HG02981 (cell line): ENCODE measurements around the gene ACACA.

Source experiments
- ATAC-seq: cut with Tn5 transposase; IDR thresholded peaks from one replicate; pipeline ENCODE4 v1.9.1; 2021; ENCODE audit warnings: mild to moderate bottlenecking, moderate library complexity; ENCODE audit not compliant: unreplicated experiment

ACACA gene

DNA sequence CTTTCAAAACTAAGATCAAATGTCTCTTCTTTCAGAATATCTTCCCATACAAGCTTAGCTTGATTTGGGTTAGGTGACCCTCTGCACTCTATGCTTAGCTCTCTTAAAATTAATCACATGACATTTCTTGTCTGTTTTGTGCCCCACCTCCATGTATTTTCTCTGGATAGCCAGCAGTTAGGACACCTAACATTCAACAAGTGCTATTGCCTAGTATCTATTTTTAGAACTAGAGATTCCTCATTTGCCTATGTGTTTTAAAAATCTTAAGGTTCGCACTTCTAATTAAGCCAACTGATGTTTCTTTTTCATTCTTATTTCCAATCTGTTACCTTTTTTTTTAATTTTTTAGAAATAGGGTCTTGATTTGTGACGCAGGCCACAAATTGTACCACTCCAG lies 160.6 kb downstream of the ACACA start:
- ATAC-seq, result no peak

DNA sequence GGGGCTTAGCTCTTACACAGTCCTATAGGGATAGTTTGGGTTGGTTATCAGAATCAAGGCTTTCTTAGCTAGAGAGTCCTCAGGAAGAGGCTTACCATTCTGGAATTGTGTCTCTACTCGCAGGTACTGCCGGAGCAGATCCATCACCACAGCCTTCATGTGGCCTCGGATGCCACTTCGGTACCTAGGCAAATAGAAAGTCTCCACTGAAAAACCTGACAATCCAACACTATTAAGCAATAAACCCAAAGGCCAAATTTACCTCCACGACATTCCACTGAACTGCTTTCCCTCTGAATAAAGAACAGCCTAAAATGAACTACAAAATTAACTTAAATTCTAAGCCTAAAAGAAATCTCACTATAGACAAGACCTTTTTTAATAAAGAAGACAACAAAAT lies 166.3 kb downstream of the ACACA start:
- no peak for ATAC-seq

DNA sequence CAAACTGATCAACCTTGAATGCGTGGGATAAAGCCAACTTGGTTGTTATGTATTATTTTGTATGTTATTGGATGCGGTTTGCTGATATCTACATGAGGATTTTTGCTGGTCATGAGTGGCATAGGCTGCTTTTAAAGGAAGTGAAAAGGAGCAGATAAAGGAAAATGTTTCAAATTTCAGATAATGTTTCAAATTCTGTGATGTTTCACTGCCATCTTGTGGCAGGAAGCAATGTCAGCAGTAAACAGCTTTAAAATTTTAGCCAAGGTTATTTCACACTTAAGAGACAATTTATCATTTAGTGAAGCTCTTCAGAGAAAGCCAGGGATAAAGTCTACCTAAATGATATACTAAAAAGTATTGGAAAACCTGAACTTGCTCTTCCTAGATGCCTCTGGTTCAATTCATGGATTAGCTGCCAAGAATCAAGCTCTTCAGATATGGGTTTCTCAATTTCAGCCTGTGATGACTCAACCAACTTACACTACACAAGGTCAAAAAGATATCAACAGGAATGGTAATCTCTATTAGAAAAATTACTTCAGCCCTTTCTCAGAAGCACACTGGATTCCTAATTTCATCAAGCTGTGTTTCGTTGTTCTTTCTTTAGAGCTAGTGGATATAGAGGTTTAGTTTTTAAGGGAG lies 166.8 kb downstream of the ACACA start:
- ATAC-seq, result no peak

DNA sequence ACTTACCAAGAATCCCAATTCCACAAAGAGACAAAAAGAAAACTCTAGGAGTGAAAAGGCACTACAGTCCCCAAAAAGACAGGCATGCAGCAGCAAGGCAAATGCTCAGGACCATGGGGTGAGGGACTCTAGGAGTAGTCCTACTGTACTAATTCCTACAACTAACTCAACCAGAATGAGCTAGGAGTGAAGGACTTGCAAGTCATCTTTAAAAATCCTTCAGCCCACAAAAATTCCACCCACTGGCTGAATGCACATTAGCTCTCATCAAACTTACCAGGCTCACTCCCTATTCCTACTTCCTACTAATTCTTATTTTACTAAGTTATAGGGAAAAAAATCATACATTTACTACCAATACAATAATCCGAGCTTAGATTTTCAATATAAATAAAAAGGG lies 172.5 kb downstream of the ACACA start:
- ATAC-seq, result no peak

DNA sequence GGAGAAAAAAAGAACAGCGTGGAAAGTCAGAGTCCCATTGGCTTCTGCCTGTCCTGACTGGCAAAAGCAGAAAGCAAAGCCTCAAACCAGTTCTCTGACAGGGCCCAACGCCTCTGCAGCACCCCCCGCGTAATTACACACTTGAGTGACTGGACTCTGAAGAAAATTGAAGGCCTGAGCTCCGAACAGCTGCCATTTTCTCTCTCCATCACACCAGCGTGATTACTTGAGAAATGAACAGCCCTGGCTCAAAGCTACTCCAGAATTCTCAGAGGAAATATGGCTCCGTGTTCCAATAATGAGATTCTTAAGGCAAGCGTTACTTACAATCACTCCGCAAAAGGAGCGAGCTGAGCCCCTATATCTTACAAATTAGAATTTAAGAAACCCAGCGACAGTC lies 173.6 kb downstream of the ACACA start:
- no peak for ATAC-seq

DNA sequence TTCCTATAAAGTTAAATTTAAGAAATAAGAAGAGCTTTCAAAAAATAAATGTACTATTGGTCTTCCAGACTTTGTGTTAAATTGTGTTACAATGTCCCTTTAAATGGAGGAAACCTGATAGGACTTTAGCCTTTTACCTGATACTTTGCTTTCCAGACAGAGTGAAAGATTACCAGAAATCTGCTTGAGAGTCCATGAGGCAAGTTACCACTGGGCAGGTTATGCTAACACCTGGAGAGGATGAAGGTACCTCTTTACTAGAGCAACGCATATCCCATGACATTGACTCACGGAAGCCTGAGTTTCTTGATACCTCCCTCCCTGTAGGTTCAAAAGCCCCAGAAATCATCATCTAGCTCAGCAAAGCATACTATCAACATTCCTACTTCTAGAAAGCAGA lies 174.7 kb downstream of the ACACA start:
- no peak for ATAC-seq

DNA sequence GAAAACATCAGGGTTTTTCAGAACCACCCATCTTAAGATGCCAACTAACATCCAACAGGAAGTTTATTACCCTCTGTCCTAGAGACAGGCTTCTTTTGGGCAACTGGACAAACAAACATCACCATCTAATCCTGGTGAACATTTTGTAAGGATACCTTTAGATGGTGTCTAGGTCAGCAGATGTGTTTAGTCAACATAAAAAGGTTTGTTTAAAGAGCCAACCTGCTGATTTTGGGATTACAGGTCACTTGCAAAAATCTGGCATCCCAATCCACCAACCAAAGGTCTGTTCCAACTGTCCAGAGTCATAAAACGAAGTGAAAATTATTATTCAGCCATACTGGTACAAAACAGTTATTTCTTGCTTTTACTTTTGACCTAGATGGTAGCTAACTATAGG lies 176.0 kb downstream of the ACACA start:
- no peak for ATAC-seq

DNA sequence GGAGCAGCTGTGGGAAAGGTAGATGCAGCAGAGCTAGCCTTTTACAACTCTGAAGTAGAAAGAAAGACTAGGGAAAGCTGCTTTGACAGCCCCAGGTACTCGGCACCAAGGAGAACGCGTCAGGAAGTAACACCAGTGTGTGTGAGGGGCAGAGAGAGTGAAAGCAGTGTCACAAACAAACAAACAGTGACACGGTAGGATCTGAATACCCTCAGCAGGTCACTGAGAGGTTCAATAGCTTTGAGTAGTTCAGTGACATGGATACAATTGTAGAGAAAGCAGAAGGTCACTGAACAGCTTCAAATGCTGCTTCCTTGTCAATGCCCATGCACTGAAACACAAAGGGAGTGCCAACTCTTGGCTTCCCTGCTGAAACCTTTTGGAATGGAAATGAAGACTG lies 181.2 kb downstream of the ACACA start:
- no peak for ATAC-seq

DNA sequence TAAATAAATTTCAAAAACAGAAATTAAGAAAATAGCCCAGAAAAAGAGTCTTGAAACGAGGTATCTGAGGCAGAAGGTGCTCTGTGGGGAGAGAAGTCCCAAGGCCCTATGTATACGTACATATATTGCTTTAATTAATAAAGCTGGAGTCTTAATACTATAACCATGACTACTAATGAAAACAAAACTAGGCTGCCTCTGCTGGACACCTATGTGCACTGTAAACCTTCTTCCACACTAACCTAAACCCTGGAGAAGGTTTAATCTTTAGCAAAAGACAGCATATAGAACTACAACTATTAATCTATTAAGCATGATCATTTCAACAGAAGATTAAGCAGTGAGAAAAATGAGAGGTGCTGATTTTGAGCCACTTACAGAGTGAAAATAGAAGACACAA lies 184.8 kb downstream of the ACACA start:
- no peak for ATAC-seq

DNA sequence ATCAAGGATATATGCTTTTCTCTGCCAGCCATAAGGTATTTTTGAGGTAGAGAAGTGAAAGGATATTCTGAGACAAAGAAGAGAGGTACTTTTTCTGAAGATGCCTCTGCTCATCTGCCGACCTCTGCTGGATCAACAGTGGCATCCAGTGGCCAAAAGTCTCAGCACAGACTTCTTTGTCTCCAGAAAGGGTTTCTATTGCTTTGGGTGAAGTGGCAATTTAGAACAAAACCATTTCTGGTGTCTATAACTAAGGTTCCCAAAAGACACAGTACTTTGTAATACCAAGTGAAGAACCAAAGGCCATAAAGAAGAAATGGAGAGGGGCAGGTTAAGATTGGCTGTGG lies 186.1 kb downstream of the ACACA start:
- no peak for ATAC-seq

DNA sequence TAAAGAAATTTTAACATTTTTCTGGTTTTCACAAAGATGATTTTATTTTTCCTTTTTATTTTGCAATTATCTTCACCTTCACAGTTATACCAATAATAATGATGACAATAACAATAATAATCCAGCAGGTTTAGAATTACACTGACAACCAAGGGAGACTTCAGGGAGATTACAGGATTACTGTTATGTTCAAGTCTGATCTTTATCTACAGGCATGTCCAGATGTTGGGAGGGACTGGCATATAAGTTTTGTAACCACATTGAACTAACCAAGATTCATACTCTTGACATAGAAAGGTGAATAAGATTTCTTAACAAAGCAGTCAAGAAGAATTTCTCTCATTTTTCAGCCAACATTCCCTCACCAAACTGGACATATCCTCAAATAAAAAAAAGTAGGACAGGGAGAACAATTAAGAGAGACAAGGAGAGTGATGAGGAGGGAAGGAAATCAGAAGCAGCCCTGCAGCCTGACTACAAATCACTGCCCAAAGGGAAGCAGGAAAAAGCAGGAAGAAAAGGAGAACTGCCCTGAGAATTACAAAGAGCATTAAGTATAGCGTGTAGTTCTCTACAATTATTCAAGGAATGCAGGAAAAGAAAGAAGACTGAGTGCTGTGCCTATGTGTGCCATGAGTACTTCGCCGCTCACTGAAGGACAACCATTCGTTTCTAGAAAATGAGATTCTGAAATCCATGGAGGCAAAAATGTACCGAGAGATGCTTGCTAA lies 186.6 kb downstream of the ACACA start:
- no peak for ATAC-seq

DNA sequence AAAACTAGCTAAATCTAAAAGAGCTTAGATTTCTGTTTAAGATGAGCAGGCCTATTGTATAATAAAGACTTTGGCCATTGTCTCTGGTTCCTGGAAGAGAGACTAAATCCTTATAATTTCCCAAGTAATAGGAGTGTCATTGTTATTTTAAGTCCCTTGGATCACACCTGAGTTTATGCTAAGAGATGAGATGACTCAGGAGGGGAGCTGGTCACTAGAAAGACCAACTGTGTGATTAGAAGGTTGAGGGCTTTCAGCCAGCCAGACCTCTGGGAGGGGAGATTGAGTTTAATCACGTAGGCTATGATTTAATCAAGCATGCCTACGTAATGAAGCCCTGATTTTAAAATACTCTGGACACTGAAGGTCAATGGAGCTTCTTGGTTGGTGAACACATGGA lies 187.8 kb downstream of the ACACA start:
- ATAC-seq, result no peak

DNA sequence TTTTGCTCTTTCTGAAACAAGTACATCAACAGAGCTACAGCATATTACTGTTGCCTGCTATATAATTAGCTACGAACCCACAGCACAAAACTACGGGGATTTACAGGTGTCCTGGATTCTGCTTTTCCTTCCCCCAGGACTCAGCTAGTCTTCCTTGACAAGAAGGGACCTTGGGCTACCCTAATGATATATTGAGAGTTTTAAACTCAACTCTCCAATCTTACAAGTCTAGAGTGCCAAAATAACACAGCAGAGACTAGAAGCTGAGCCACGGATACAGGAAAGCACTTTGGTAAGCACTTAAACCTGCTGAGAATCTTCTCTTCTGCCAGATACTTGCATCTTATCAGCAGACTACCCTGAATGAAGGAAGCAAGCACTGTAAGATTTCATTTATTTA lies 192.2 kb downstream of the ACACA start:
- no peak for ATAC-seq

DNA sequence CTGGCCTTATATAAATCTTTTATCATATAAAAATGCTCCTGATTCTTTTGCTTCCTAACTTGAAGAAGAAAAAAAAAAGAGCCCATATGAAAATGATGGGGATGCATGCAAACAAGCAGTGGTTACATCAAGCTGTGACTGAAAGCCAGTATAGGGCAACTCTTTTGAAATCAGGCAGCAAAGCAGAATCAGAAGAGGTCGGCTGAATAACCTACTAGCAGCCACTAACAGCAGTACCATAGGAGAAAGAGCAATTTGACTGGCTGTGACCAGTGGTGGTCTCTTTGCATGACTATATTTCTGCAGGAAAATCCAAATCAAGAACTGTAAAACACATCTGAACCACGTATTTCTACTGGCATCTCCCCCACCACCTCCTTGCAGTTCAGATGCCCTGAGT lies 192.7 kb downstream of the ACACA start:
- no peak for ATAC-seq

DNA sequence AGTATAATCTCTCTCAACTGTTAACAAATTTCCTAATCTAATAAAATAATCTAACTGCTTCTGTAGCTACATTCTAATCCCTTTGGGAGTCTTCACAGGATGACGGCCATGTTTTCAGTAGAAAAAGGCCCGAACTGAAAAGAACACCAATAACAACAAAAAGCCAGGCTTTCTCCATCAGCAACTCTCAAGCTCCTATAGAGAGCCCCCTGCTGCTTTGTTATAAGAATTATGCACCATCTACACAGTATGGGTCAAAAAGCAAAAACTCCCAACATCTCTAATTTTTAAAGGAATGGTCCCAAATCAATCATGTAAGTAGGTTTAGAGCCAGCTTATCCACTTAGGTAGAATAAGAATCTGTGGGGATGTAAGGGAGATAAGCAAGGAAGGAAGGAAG lies 194.5 kb downstream of the ACACA start:
- ATAC-seq, result no peak

DNA sequence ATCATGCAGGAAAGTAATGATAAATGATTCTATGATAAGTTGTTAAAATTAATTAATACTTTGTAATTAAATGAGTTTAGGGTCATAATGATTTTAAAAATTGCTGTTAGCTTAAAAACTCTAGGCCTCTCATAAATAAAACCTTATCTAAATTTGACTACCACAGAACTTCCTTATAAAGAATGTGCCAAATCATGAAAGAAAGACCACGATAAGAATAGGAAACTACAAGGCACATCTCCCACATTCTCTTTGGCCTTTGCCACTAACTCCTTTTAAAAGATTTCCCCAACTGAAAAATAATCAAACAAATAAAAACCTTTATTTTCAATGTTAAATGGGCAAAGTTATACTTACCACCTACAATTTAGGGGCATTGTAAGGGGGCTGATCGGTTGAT lies 195.5 kb downstream of the ACACA start:
- ATAC-seq, result no peak

DNA sequence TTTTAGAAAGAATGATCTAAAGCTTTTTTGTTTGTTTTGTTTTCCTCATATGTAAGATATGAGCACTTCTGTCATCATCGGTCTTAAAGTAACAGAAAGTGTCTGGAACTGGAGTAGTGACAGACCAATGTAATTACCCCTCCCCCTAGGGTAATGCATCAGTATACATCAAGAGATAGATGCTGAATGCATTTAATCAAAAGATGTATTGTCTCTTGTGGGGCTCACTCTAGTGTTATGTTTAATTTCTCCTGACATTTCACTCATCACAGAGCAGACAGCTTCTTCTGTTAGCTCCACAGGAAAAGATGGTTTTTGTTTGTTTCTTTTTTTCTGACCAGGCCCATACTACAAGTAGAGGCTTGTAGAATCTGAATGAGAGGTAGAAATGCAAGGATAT lies 199.5 kb downstream of the ACACA start:
- ATAC-seq, result no peak

DNA sequence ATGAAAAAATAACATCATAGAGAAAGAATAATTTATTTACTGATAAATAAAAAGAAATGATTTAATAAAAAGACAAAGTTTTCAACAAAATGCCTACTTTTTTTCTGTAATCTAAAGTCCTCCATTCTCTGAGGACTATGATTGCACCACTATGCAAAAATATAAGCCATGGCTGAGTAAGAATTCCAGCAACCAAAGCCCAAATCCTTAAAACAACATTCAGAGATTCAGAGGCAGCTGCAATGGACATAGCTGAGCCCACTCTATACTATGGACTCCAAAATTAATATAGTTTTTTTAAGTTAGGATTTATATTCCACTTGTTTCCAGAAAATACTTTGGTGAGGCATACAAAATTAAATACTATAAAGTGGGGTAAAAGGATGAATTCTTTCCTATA lies 200.3 kb downstream of the ACACA start:
- no peak for ATAC-seq

DNA sequence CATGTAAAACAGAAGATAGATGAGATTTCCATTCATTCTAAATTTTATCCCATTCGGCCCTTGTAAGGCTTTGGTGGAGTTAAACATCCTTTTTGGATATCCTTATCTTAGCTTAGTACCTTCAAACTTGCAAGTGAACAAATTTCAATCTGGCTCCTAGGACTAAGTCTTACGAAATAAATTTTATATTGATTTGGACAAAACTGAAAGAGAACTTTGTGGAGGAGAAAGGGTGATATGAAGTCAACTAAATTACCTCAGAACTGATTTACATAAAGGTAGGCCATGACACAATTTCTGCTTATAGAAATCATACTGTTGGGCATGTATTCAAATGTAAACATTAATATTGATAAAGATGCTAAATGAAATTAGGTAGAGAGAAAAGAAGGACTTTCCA lies 206.1 kb downstream of the ACACA start:
- no peak for ATAC-seq

DNA sequence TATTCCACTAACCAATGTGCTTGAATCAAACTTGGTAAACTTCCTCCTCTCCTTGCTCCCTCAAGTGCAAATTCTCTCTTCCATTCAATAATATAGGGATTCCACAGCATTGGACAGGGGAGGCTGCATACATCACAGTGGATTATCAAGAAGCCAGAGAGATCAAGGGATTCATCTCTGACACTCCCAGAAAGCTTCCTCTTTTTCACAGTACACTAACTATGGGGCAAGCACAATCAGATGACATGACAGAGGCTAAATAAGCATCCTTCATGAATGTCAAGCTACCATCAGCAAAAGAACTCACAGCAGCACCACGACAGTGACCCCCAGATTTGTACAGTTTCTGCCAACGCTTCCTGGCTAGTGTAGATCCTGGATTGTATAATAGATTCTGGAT lies 209.3 kb downstream of the ACACA start:
- ATAC-seq, result no peak

DNA sequence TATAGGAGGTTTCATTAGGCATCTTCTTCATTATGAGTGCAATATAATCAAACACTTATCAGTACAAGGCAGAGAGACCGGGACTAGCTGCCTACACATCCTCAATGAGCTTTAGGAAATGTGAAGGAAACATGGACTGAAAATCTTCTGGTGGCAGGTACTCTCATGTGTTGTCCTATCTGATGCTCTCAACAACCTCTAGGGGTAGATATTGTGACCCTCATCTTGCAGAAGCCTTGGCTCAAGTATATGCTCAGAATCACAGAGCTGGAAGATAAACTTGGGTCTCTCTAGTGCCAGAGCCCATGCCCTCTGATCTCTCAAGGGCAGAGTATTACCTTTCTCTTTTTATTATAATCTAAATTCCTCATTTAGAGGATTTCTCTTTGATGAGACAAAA lies 212.4 kb downstream of the ACACA start:
- ATAC-seq, result no peak

DNA sequence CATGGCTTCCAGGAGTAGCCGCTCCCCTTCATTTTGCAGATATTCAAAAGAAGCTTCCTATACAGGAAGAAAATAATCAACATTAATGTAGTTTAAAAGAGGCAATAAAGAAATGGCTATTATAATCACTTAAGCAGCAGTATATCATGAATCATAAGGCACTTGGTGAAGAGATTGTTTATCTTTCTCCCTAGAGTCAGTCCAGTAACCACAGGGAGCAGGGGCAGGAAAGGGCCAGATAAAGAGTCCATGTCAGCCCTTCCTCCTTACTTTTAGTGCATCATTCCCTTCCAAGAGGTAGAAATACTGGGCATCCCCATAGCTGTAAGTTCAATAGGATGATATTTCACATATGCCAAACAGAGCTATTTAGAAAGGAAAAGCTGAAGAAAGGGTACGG lies 215.4 kb downstream of the ACACA start:
- no peak for ATAC-seq

DNA sequence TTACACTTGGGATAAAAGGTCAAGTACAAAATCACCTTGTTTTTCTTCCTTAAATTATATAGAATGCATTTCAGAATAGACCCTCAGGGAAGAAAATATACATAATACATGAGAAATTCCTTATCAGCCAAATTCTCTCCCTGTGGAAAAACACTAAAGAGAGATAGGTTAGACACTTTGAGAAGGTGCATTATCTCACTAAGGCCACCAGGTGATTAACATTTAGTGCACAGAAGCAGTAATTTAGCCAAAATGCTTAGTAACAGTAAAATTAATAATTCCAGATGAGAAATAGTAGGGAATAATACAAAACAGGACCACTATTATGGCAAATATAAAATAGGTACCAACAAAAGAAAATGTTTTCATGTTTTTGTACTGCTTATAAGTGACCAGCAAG lies 216.1 kb downstream of the ACACA start:
- ATAC-seq, result no peak
